22Rv1 (cell line): ENCODE measurements around the gene DGKG.

Source experiments
- CTCF ChIP-seq: fragments of 450-650 bp; IDR thresholded peaks from 2 replicates; pipeline ENCODE4 v1.5.1; 2017; ENCODE audit warnings: mild to moderate bottlenecking
- ZFX ChIP-seq: fragments of 450-650 bp; IDR thresholded peaks from 2 replicates; pipeline ENCODE4 v1.6.1; 2017; ENCODE audit warnings: antibody characterized with exemption, borderline replicate concordance

DNA sequence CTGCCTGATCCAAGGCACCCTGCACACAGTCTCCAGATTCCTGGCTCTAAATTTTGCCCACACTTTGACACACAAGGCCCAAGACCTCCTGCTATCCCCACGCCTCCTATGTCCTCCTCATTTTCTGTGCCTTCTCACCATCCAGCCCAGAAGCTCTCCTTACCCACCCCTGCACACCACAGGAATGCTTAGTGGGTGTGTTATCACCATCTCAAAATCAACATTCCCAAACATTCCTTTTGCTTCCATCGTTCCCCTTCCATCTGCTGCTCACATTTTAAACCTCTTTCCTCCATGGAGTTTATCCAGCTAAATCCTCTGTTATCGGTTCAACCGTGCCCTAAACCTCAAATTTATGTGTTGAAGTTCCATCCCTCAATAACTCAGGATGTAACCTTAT lies 43.9 kb downstream of the DGKG start:
- TF ChIP-seq CTCF (no peak), ZFX (no peak)
